ENCODE results near the gene AIF1. TPM values are rescaled to one million over a fixed set of nuclear protein-coding genes. Genes with fewer than 3 reads are reported as not detected.

The AIF1 gene
- total RNA-seq, 8 experiments from 2014 or later = 1.1 to 3.1 (median 2.0) TPM; not detected in 3

DNA sequence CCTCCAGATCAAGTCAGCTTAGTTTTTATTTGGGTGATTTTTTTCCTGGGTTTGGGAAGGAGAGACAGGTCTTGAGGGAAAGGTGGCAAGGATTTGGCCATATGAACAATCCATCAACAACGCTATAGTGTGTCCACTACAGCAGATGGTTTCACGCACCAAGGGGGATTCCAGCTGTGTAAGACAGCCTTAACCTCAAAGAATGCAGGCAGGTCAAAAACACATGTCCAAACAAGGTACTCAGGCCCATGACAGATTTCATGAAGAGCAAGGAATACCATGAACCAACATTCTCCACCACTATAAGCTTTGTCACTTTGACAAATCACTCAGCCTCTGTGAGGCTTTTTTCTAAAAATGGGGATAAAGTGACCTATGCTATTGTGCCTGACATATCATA lies 2.0 kb downstream of the AIF1 start:
- 55 to 100% (median 67%) methylated on average over 1 to 2 of the region's 2 CpGs; no CpG with 5 or more reads in 5 of the 10 experiments for WGBS, 10 experiments
- ATAC-seq (replicated peaks in 6 of 8) = no peak
- no peak overlapping the region for H3K4me3 ChIP-seq
- in situ Hi-C loops (cut with MboI; ENCODE audit: low pct_unique_long_range_greater_than_20kb in 2 of 9, low sequenced_read_pairs in 9 of 9, unreplicated experiment in 9 of 9) = no loop called here
- no peaks in the 10 kb centered on the region for H3K4me1 ChIP-seq (replicated peaks in 1 of 2)
- H3K27ac ChIP-seq = no peak overlapping the region

DNA sequence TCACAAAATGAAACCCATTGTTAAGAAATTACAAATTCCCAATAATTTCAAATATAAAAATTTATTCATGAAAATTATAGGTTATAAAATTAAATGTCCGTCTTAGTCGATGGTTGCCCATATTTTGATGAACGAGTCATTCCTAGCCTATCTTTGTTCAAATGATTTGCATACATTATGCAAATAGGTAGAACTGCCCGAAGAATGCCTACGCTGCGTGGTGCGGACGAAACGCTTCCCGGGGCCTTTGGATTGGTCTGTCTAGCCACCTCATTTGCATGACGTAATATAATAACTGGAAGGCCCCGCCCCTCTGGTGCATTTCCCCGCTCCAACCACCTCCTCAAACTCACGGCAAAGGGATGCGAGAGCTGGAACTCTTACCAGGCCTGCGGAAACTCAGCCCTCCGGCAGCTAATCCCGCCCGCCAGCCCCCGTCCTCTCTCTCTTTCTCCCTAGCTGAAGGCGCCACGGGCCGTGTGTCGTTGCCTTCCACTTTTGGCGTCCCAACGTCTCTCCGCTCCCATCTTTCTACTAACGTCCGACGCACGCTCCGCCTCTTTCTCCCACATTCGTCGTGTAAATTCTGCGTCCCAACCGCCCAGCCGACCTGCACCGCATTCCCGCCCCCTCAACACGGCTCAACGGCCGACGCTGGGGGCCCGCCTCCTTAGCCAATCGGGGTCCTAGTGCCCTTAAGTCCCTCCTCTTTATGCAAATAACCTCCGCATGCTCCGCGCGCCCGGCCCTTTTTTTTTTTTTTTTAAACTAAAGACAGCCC lies 5.0 kb downstream of the AIF1 start:
- peaks cover 7 to 9% of the 10 kb centered on the region in 2 donors for H3K4me1 ChIP-seq (replicated peaks in 1 of 2)
- 0 to 20% (median 1%) methylated on average over 2 to 22 of the region's 50 CpGs; no CpG with 5 or more reads in 1 of the 10 experiments for WGBS, 10 experiments
- peak overlapping the region; percentile 97 to 98 for H3K27ac ChIP-seq
- ATAC-seq (replicated peaks in 6 of 8) = peak; percentile 82 to 91 (median 90)
- in situ Hi-C loops (cut with MboI; ENCODE audit: low pct_unique_long_range_greater_than_20kb in 2 of 9, low sequenced_read_pairs in 9 of 9, unreplicated experiment in 9 of 9) = no loop called here
- peak overlapping the region; percentile 58 to 91 (median 85) for H3K4me3 ChIP-seq

DNA sequence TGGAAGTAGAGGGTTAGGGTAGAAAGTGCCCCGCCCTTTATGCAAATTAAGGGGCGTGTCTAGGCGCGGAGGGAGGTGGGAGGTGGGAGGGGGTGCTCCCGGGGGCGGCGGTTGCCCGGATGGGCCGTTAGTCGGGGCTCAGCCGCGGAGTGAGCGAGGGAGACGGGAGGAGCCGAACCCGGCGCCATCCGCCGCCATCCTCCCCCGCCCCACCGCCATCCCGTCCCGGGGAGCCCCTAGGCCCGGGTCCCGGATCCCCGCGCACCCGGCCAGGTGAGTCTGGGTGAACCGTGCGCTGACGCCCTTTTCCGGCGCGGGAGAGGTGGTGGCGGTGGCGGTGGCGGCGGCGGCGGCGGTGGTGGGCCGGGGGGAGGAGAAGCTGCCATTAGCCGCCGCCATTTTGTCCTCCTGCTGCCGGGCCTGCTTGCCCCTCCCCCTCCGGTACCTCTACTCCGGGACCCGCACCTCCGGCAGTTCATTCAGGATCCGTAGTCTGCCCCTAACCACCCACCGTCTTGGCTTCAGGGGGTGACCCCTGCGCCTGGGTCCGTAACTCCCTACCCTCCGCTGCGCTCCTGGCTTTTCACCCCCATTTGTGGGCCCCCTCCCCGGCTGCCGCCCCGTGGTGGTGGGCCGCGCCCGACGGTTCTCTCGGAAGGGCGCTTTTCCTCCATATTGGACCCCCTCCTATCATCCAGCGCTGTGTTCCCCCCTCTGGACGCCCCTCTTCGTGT lies 5.7 kb downstream of the AIF1 start, which contains the start of gene PRRC2A:
TSS of gene PRRC2A (plus strand) at position 130 of the 734 bp plus-strand sequence. CDS start 2,075 bp downstream, outside the sequence.
- Histone ChIP-seq H3K4me1 (replicated peaks in 1 of 2) (peaks cover 7 to 9% of the 10 kb centered on the region in 2 donors), H3K27ac (peak within 1 kb of the TSS; percentile 97 to 98), H3K4me3 (peak within 1 kb of the TSS; percentile 58 to 91 (median 85))
- WGBS, 10 experiments = 0% methylated on average over 3 to 4 of the region's 67 CpGs; no CpG with 5 or more reads in 6 of the 10 experiments
- peak; percentile 16 to 75 (median 70) for ATAC-seq (replicated peaks in 6 of 8)
- in situ Hi-C loops (cut with MboI; ENCODE audit: low pct_unique_long_range_greater_than_20kb in 2 of 9, low sequenced_read_pairs in 9 of 9, unreplicated experiment in 9 of 9) = no loop called here

DNA sequence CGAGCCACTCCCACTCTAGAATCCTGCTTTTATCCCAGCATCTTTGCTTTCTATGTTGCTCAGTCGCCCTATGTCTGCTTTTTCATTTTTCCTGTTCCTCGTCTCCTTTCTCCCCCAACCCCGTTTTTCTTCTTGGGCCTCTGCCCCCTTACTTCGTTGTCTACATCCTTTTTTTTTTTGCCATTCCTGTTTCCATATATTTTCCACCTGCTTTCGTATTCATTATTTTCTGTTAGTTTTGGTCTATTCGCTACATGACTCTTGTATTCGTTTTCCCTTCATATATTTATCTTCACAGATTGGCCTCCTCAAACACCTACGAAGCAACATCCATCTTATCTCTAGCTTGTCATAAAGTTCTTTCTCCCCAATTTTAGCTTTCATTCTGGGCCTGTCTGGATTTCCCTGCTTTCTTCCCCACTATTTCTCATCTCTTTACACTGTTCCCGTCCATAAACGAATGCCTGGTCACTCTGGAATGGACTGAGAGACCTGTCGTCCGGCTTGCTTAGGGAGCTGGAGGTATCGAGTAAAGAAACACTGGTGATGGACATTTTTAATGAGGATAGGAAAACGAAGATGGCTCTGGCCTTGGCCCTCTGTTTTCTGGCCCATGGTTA lies 6.4 kb downstream of the AIF1 start:
- H3K4me3 ChIP-seq = peak overlapping the region; percentile 58 to 91 (median 85)
- ATAC-seq (replicated peaks in 6 of 8) = no peak
- WGBS, 10 experiments = 0 to 3% (median 1%) methylated on average over 6 to 14 of the region's 15 CpGs
- H3K4me1 ChIP-seq (replicated peaks in 1 of 2) = peaks cover 7 to 9% of the 10 kb centered on the region in 2 donors
- peak overlapping the region; percentile 91 to 96 for H3K27ac ChIP-seq
- in situ Hi-C loops (cut with MboI; ENCODE audit: low pct_unique_long_range_greater_than_20kb in 2 of 9, low sequenced_read_pairs in 9 of 9, unreplicated experiment in 9 of 9) = no loop called here

DNA sequence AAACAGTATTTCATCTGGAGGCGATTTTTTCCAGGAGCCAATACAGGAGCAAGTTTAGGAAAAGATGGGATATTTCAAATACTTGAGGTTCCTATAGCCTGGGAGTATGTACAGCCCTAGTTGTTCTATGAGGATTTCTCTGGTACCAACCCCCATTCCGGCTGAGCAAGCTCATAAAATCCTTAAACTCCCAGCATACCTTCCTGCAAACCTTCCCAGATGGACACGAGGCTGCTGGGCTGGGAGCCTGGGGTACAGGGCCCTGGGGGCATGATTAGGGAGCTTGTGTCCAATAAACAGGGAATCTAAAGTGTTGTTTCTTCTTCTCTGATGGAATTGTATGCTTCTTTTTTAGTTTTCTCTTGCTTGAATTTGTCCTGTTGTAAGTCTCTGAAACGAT lies 7.0 kb downstream of the AIF1 start:
- H3K4me1 ChIP-seq (replicated peaks in 1 of 2) = peaks cover 7 to 9% of the 10 kb centered on the region in 2 donors
- no peak for ATAC-seq (replicated peaks in 6 of 8)
- 0 to 9% (median 0%) methylated on average over 1 to 4 of the region's 4 CpGs; no CpG with 5 or more reads in 2 of the 10 experiments for WGBS, 10 experiments
- H3K4me3 ChIP-seq = peak overlapping the region; percentile 58 to 91 (median 85)
- H3K27ac ChIP-seq = peak overlapping the region in 1 of 2 donors; percentile 96
- in situ Hi-C loops (cut with MboI; ENCODE audit: low pct_unique_long_range_greater_than_20kb in 2 of 9, low sequenced_read_pairs in 9 of 9, unreplicated experiment in 9 of 9) = no loop called here

DNA sequence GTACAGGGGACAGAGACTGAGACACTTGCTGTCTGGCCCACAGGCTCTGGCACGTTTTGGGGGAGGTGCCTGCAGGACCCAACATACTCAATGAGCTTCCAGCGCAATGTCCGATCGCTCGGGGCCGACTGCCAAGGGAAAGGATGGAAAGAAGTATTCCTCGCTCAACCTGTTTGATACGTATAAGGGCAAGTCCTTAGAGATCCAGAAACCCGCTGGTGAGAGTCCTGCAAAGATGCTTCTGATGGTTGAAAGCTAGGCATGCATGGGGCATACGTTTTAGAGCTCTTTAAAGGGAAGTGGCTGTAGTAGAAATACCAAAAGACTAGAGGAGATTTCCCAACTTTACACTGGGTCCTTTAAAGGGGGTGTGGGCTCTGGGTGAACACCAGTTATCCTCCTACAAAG lies 7.7 kb downstream of the AIF1 start:
- WGBS, 10 experiments = 45 to 100% (median 75%) methylated on average over 2 to 10 of the region's 10 CpGs; no CpG with 5 or more reads in 1 of the 10 experiments
- no peak overlapping the region for H3K27ac ChIP-seq
- H3K4me1 ChIP-seq (replicated peaks in 1 of 2) = peaks cover 7 to 9% of the 10 kb centered on the region in 2 donors
- in situ Hi-C loops (cut with MboI; ENCODE audit: low pct_unique_long_range_greater_than_20kb in 2 of 9, low sequenced_read_pairs in 9 of 9, unreplicated experiment in 9 of 9) = no loop called here
- no peak for ATAC-seq (replicated peaks in 6 of 8)
- H3K4me3 ChIP-seq = peak overlapping the region in 4 of 5 donors; percentile 82 to 91 (median 88)

DNA sequence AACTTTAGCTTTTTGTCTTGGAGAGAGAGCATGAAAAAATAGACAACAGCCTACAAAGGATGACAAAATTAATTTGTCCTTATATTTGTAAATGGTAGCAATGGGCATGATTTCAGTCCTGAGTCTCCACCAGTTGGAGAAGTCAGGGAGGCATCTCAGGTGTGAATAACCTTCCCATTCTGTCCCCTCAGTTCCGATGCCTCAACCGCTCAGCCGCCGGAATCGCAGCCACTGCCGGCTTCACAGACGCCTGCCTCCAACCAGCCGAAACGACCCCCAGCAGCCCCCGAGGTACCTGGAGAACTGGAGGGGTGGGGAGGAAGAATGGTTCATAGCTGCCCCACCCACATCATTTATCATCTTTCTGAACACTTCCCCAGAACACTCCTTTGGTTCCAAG lies 9.0 kb downstream of the AIF1 start:
- H3K4me1 ChIP-seq (replicated peaks in 1 of 2) = peaks cover 7 to 9% of the 10 kb centered on the region in 2 donors
- no peak overlapping the region for H3K27ac ChIP-seq
- in situ Hi-C loops (cut with MboI; ENCODE audit: low pct_unique_long_range_greater_than_20kb in 2 of 9, low sequenced_read_pairs in 9 of 9, unreplicated experiment in 9 of 9) = no loop called here
- no peak for ATAC-seq (replicated peaks in 6 of 8)
- H3K4me3 ChIP-seq = no peak overlapping the region
- 40 to 100% (median 98%) methylated on average over 1 to 10 of the region's 10 CpGs; no CpG with 5 or more reads in 6 of the 10 experiments for WGBS, 10 experiments

DNA sequence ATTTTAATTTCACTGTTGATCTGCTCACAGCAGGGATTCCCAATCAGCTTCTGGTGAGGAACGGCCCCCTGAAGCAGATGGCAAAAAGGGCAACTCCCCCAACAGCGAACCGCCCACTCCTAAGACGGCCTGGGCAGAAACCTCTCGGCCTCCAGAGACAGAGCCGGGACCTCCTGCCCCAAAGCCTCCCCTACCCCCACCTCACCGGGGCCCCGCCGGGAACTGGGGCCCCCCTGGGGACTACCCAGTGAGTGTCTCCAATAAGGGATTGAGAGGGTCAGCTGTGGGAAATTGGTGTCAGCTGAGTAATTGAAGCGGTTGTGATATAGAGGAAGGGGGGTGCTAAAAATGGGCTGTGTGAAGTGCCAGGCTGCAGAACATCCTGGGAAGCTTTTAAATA lies 11.9 kb downstream of the AIF1 start:
- Histone ChIP-seq H3K4me3 (no peak overlapping the region), H3K27ac (no peak overlapping the region), H3K4me1 (replicated peaks in 1 of 2) (peaks cover 7 to 9% of the 10 kb centered on the region in 2 donors)
- 71 to 100% (median 94%) methylated on average over 1 to 7 of the region's 10 CpGs; no CpG with 5 or more reads in 6 of the 10 experiments for WGBS, 10 experiments
- in situ Hi-C loops (cut with MboI; ENCODE audit: low pct_unique_long_range_greater_than_20kb in 2 of 9, low sequenced_read_pairs in 9 of 9, unreplicated experiment in 9 of 9) = no loop called here
- ATAC-seq (replicated peaks in 6 of 8) = no peak

DNA sequence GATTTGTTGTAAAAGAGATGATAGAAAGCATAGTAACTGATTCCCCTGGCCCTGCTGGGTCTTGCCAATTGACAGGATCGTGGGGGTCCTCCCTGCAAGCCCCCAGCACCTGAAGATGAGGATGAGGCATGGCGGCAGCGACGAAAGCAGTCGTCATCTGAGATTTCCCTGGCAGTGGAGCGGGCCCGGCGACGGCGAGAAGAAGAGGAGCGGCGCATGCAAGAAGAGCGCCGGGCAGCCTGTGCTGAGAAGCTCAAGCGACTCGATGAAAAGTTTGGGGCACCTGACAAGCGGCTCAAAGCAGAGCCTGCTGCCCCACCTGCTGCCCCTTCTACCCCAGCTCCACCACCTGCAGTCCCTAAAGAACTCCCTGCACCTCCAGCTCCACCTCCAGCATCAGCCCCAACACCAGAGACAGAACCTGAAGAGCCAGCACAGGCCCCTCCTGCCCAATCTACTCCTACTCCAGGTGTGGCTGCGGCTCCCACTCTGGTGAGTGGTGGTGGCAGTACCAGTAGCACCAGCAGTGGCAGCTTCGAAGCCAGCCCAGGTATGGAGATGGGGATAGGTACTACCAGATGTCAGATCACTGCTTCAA lies 12.8 kb downstream of the AIF1 start:
- H3K4me1 ChIP-seq (replicated peaks in 1 of 2) = peaks cover 1% of the 10 kb centered on the region in 2 donors
- H3K27ac ChIP-seq = no peak overlapping the region
- in situ Hi-C loops (cut with MboI; ENCODE audit: low pct_unique_long_range_greater_than_20kb in 2 of 9, low sequenced_read_pairs in 9 of 9, unreplicated experiment in 9 of 9) = no loop called here
- 50 to 100% (median 95%) methylated on average over 1 to 14 of the region's 19 CpGs; no CpG with 5 or more reads in 5 of the 10 experiments for WGBS, 10 experiments
- H3K4me3 ChIP-seq = no peak overlapping the region
- ATAC-seq (replicated peaks in 6 of 8) = no peak

DNA sequence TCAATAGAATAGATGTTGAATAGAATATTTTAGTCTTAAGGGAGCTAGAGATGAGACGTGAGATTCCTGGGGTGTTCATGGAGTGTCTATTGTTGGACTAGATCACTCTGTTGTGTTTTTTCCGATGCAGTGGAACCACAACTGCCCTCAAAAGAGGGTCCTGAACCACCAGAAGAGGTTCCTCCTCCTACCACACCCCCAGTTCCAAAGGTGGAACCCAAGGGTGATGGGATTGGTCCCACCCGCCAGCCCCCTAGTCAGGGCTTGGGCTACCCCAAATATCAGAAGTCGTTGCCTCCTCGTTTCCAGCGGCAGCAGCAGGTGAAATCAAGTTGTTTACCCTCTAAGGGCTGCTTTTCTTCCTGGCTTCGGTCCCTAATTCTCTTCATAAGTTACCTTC lies 14.0 kb downstream of the AIF1 start:
- 86 to 100% (median 93%) methylated on average over 1 to 5 of the region's 7 CpGs; no CpG with 5 or more reads in 3 of the 10 experiments for WGBS, 10 experiments
- no peak for ATAC-seq (replicated peaks in 6 of 8)
- in situ Hi-C loops (cut with MboI; ENCODE audit: low pct_unique_long_range_greater_than_20kb in 2 of 9, low sequenced_read_pairs in 9 of 9, unreplicated experiment in 9 of 9) = no loop called here
- Histone ChIP-seq H3K4me3 (no peak overlapping the region), H3K4me1 (replicated peaks in 1 of 2) (peaks cover 0 to 5% of the 10 kb centered on the region in 2 donors), H3K27ac (no peak overlapping the region)

DNA sequence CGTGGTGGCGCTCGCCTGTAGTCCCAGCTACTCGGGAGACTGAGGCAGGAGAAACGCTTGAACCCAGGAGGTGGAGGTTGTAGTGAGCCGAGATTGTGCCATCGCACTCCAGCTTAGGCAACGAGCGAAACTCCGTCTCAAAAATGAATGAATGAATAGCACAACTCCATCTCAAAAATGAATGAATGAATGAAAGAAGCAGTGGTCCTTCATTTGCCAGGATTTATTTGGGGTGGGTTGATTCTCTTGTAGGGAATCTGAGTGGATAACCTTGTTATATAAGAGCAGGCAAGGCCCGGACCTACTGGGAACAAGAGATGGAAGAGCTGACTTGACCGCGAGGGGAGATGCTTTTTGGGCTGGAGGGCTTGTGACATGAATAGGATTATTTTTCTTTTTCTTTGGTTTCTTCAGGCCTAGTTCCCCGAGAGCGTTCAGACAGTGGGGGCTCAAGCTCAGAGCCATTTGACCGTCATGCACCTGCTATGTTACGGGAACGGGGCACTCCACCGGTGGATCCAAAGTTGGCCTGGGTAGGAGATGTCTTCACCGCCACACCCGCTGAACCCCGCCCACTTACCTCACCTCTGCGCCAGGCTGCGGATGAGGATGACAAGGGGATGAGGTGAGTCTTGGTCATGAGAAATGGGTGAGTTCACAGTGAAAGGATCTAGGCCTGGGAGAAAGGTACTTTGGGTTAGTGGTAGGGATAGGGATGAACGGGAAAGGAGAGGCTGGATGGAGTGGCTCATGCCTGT lies 15.3 kb downstream of the AIF1 start:
- in situ Hi-C loops (cut with MboI; ENCODE audit: low pct_unique_long_range_greater_than_20kb in 2 of 9, low sequenced_read_pairs in 9 of 9, unreplicated experiment in 9 of 9) = no loop called here

DNA sequence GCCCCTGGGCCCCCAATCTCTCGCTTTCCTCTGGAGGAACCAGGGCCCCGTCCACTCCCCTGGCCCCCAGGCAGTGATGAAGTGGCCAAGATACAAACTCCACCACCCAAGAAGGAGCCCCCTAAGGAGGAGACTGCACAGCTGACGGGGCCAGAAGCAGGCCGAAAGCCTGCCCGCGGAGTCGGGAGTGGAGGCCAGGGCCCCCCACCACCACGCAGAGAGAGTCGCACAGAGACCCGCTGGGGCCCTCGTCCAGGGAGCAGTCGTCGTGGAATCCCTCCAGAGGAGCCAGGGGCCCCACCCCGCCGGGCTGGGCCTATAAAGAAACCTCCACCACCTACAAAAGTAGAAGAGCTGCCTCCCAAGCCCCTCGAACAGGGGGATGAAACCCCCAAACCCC lies 16.2 kb downstream of the AIF1 start:
- in situ Hi-C loops (cut with MboI; ENCODE audit: low pct_unique_long_range_greater_than_20kb in 2 of 9, low sequenced_read_pairs in 9 of 9, unreplicated experiment in 9 of 9) = no loop called here
- Histone ChIP-seq H3K4me3 (no peak overlapping the region), H3K4me1 (replicated peaks in 1 of 2) (peaks cover 0 to 5% of the 10 kb centered on the region in 2 donors), H3K27ac (no peak overlapping the region)
- ATAC-seq (replicated peaks in 6 of 8) = peak in 5 of 8 experiments; percentile 4 to 24 (median 18)
- WGBS, 10 experiments = 95% methylated on average over 4 of the region's 16 CpGs; no CpG with 5 or more reads in 9 of the 10 experiments

More for the DNA sequence above, 15.3 kb downstream of the AIF1 start:
- no peak overlapping the region for H3K4me3 ChIP-seq
- ATAC-seq (replicated peaks in 6 of 8) = no peak
- H3K27ac ChIP-seq = no peak overlapping the region
- 90 to 100% (median 95%) methylated on average over 1 to 20 of the region's 25 CpGs for WGBS, 10 experiments
- H3K4me1 ChIP-seq (replicated peaks in 1 of 2) = peaks cover 0 to 5% of the 10 kb centered on the region in 2 donors
